Measurements from ENCODE around the gene SLC25A28.

The SLC25A28 gene

GRCh38 chr10:99619851-99620710 lies at the start of gene SLC25A28:
TSS of gene SLC25A28 (minus strand) at chr10:99620439. CDS start at chr10:99620335, 104 bp downstream.
- peak within 1 kb of the TSS; percentile 94 for H3K27ac ChIP-seq

GRCh38 chr10:99667108-99667751 lies 47.0 kb upstream of the SLC25A28 start:
- no peak overlapping the region for H3K27ac ChIP-seq
- no peak for TF ChIP-seq CTCF (conservative IDR thresholded peaks at IDR 0.05)

More at GRCh38 chr10:99619851-99620710, at the start of gene SLC25A28:
- no peak for TF ChIP-seq CTCF (conservative IDR thresholded peaks at IDR 0.05)

GRCh38 chr10:99665304-99665703 lies 45.1 kb upstream of the SLC25A28 start:
- no peak for TF ChIP-seq CTCF (conservative IDR thresholded peaks at IDR 0.05)
- no peak overlapping the region for H3K27ac ChIP-seq

- no peak for TF ChIP-seq CTCF (conservative IDR thresholded peaks at IDR 0.05)
- H3K27ac ChIP-seq, result no peak overlapping the region
Measured at GRCh38 chr10:99661377-99661763, 41.1 kb upstream of the SLC25A28 start.

GRCh38 chr10:99660662-99661376 lies 40.6 kb upstream of the SLC25A28 start:
- no peak for TF ChIP-seq CTCF (conservative IDR thresholded peaks at IDR 0.05)
- peak overlapping the region; percentile 72 for H3K27ac ChIP-seq

GRCh38 chr10:99659868-99660366 lies 39.7 kb upstream of the SLC25A28 start:
- H3K27ac ChIP-seq, result peak overlapping the region; percentile 72
- TF ChIP-seq CTCF (conservative IDR thresholded peaks at IDR 0.05), result no peak
